GM12878 (cell line): ENCODE results near the gene RPS6KA5. TPM values are rescaled to one million over a fixed set of nuclear protein-coding genes. Genes with fewer than 3 reads are reported as not detected.
A peak's percentile ranks its signal among the peaks of the same experiment; 100 is the strongest.

ENCODE experiments used
- ASH2L ChIP-seq: fragments of 300-600, 200-600 bp; sonication (generic); IDR thresholded peaks from 2 replicates; pipeline ENCODE4 v1.6.1; 2017; ENCODE audit warnings: low read depth, mild to moderate bottlenecking, borderline replicate concordance
- BRCA1 ChIP-seq: IDR thresholded peaks from 2 replicates; pipeline ENCODE4 v1.6.1; 2011; ENCODE audit warnings: low read depth, low read length, improper control_type of control experiment
- CBFB ChIP-seq: IDR thresholded peaks from 2 replicates; pipeline ENCODE4 v1.6.1; 2016; ENCODE audit warnings: antibody characterized with exemption, low read depth
- CREM ChIP-seq: IDR thresholded peaks from 2 replicates; pipeline ENCODE4 v1.6.1; 2014; ENCODE audit warnings: antibody characterized with exemption, low read depth
- EP300 ChIP-seq, 2 experiments: fragments of 150-350 bp in 1 of 2; IDR thresholded peaks; 2 replicates each; pipeline ENCODE4 v1.6.1; 2011 to 2012; ENCODE audit warnings: low read depth in 2 of 2, low read length in 2 of 2, borderline replicate concordance in 1 of 2, improper control_type of control experiment in 1 of 2, inconsistent platforms in 1 of 2; ENCODE audit not compliant: control insufficient read depth in 1 of 2
- FOS ChIP-seq: IDR thresholded peaks from 3 replicates; pipeline ENCODE4 v1.6.1; 2011; ENCODE audit warnings: borderline replicate concordance; ENCODE audit not compliant: insufficient read length; ENCODE audit errors: extremely low read depth
- MTA2 ChIP-seq: fragments of 450-650 bp; IDR thresholded peaks from 2 replicates; pipeline ENCODE4 v1.6.1; 2016; ENCODE audit warnings: low read depth, mild to moderate bottlenecking, moderate library complexity
- MTA3 ChIP-seq: IDR thresholded peaks from 2 replicates; pipeline ENCODE4 v1.6.1; 2012; ENCODE audit warnings: low read length, inconsistent platforms, borderline replicate concordance
- NFIC ChIP-seq: IDR thresholded peaks from 2 replicates; pipeline ENCODE4 v1.6.1; 2012; ENCODE audit warnings: low read depth, mild to moderate bottlenecking, inconsistent platforms, low read length, moderate library complexity
- STAT1 ChIP-seq: fragments of 450-650 bp; conservative IDR thresholded peaks from 2 replicates; pipeline ENCODE4 v1.6.1; 2014; ENCODE audit warnings: antibody characterized with exemption, mild to moderate bottlenecking
- SUZ12 ChIP-seq: fragments of 200-600 bp; sonication (generic); IDR thresholded peaks from one replicate; pipeline ENCODE4 v1.6.1; 2018; ENCODE audit warnings: antibody characterized with exemption, mild to moderate bottlenecking; ENCODE audit not compliant: unreplicated experiment
- polyA plus RNA-seq, 11 experiments: library from polyadenylated mRNA; depleted of rRNA in 4 of 11; unstranded in 6 of 11; stranded (reverse) in 5 of 11; fragments of >200 nt; fragmentation: Nextera tagmentation in 4 of 11; fragmentation: Illumina TruSeq in 1 of 11; extraction: Ambion mirVana in 4 of 11; extraction: Trizol in 1 of 11; gene quantifications; 1 replicate in 1 of 11; 2 replicates in 10 of 11; pipeline versions ENCODE4 v1.2.1 to v1.2.3, GENCODE V29; 2011 to 2016; ENCODE audit warnings: inconsistent platforms in 2 of 11, missing spikeins in 2 of 11, low read depth in 1 of 11
- total RNA-seq, 4 experiments: library from RNA; depleted of rRNA in 3 of 4; stranded (reverse); fragments of >200 nt in 3 of 4; fragmentation: Illumina TruSeq in 1 of 4; extraction: Trizol in 1 of 4; gene quantifications; 2 replicates each; pipeline versions ENCODE4 v1.2.1 to v1.2.3, GENCODE V29; 2013 to 2021
- TF ChIP-seq, protein P1 (sequence below): IDR thresholded peaks from 2 replicates; pipeline ENCODE4 v1.6.1; 2012; ENCODE audit warnings: improper control_type of control experiment, low read depth, low read length; ENCODE audit not compliant: insufficient replicate concordance
- TF ChIP-seq, protein P2 (sequence below): fragments of 450-650 bp; IDR thresholded peaks from 2 replicates; pipeline ENCODE4 v1.6.1; 2017; ENCODE audit warnings: mild to moderate bottlenecking, moderate library complexity
- TF ChIP-seq, protein P3 (sequence below): IDR thresholded peaks from 2 replicates; pipeline ENCODE4 v1.6.1; 2012; ENCODE audit warnings: low read length, inconsistent platforms
- TF ChIP-seq, protein P4 (sequence below): fragments of 450-650 bp; formaldehyde crosslinking; IDR thresholded peaks from 2 replicates; pipeline ENCODE4 v1.5.0; 2022; ENCODE audit warnings: mild to moderate bottlenecking, missing genetic modification characterization

The RPS6KA5 gene
- total and polyA plus RNA-seq, 10 of the 15 experiments (the other 5 are each of a cell fraction or from before 2014, with no cell fraction given): 1.4 to 7.0 (median 3.7) TPM

DNA sequence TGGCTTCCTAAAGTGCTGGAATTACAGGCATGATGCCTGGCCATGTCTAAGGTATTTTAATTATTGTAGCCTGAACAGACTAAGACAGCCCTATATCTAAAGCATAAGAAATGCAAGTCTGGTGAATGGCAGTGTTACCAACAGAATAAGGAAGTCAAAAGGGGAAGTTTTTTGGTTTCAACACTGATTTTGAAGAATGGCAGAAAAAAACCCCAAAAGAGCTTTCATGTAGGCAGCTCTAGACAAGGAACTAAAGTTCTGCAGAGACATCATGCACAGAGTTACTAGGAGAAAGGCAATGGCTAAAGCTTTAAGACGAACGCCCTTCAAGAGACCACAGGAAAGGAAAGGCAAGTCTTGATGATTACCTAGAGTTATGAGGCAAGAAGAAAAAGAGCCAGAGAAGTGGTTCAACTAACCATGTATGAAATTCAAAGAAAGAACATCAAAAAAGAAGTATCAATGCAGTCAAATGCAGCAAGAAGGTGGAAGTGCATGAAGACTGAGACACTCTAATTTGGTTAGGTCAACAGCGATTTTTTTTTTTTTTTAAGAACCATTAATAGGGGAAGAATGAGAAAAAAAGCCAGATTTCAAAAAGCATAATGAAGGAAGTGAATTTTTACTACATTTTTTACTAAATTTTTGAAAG lies 50.8 kb downstream of the RPS6KA5 start (continued):
- TF ChIP-seq CREM (no peak), NFIC (peak; percentile 67), ASH2L (no peak), MTA3 (no peak), FOS (no peak), SUZ12 (no peak), BRCA1 (no peak), MTA2 (peak; percentile 36; the same call in 1 of the 2 replicates), STAT1 (no peak), EP300 (IDR thresholded peaks at IDR 0.05; ENCODE audit: borderline replicate concordance in 1 of 2, control insufficient read depth in 1 of 2, low read depth in 2 of 2, low read length in 2 of 2) (peak; percentile 23 to 32; a peak in 1 of 4 replicates), CBFB (peak; percentile 42; the same call in 1 of the 2 replicates)
- TF ChIP-seq, protein P1, sequence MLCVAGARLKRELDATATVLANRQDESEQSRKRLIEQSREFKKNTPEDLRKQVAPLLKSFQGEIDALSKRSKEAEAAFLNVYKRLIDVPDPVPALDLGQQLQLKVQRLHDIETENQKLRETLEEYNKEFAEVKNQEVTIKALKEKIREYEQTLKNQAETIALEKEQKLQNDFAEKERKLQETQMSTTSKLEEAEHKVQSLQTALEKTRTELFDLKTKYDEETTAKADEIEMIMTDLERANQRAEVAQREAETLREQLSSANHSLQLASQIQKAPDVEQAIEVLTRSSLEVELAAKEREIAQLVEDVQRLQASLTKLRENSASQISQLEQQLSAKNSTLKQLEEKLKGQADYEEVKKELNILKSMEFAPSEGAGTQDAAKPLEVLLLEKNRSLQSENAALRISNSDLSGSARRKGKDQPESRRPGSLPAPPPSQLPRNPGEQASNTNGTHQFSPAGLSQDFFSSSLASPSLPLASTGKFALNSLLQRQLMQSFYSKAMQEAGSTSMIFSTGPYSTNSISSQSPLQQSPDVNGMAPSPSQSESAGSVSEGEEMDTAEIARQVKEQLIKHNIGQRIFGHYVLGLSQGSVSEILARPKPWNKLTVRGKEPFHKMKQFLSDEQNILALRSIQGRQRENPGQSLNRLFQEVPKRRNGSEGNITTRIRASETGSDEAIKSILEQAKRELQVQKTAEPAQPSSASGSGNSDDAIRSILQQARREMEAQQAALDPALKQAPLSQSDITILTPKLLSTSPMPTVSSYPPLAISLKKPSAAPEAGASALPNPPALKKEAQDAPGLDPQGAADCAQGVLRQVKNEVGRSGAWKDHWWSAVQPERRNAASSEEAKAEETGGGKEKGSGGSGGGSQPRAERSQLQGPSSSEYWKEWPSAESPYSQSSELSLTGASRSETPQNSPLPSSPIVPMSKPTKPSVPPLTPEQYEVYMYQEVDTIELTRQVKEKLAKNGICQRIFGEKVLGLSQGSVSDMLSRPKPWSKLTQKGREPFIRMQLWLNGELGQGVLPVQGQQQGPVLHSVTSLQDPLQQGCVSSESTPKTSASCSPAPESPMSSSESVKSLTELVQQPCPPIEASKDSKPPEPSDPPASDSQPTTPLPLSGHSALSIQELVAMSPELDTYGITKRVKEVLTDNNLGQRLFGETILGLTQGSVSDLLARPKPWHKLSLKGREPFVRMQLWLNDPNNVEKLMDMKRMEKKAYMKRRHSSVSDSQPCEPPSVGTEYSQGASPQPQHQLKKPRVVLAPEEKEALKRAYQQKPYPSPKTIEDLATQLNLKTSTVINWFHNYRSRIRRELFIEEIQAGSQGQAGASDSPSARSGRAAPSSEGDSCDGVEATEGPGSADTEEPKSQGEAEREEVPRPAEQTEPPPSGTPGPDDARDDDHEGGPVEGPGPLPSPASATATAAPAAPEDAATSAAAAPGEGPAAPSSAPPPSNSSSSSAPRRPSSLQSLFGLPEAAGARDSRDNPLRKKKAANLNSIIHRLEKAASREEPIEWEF: no peak
- TF ChIP-seq, protein P2, sequence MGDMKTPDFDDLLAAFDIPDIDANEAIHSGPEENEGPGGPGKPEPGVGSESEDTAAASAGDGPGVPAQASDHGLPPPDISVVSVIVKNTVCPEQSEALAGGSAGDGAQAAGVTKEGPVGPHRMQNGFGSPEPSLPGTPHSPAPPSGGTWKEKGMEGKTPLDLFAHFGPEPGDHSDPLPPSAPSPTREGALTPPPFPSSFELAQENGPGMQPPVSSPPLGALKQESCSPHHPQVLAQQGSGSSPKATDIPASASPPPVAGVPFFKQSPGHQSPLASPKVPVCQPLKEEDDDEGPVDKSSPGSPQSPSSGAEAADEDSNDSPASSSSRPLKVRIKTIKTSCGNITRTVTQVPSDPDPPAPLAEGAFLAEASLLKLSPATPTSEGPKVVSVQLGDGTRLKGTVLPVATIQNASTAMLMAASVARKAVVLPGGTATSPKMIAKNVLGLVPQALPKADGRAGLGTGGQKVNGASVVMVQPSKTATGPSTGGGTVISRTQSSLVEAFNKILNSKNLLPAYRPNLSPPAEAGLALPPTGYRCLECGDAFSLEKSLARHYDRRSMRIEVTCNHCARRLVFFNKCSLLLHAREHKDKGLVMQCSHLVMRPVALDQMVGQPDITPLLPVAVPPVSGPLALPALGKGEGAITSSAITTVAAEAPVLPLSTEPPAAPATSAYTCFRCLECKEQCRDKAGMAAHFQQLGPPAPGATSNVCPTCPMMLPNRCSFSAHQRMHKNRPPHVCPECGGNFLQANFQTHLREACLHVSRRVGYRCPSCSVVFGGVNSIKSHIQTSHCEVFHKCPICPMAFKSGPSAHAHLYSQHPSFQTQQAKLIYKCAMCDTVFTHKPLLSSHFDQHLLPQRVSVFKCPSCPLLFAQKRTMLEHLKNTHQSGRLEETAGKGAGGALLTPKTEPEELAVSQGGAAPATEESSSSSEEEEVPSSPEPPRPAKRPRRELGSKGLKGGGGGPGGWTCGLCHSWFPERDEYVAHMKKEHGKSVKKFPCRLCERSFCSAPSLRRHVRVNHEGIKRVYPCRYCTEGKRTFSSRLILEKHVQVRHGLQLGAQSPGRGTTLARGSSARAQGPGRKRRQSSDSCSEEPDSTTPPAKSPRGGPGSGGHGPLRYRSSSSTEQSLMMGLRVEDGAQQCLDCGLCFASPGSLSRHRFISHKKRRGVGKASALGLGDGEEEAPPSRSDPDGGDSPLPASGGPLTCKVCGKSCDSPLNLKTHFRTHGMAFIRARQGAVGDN: no peak
- TF ChIP-seq, protein P3, sequence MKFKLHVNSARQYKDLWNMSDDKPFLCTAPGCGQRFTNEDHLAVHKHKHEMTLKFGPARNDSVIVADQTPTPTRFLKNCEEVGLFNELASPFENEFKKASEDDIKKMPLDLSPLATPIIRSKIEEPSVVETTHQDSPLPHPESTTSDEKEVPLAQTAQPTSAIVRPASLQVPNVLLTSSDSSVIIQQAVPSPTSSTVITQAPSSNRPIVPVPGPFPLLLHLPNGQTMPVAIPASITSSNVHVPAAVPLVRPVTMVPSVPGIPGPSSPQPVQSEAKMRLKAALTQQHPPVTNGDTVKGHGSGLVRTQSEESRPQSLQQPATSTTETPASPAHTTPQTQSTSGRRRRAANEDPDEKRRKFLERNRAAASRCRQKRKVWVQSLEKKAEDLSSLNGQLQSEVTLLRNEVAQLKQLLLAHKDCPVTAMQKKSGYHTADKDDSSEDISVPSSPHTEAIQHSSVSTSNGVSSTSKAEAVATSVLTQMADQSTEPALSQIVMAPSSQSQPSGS: no peak
- TF ChIP-seq, protein P4, sequence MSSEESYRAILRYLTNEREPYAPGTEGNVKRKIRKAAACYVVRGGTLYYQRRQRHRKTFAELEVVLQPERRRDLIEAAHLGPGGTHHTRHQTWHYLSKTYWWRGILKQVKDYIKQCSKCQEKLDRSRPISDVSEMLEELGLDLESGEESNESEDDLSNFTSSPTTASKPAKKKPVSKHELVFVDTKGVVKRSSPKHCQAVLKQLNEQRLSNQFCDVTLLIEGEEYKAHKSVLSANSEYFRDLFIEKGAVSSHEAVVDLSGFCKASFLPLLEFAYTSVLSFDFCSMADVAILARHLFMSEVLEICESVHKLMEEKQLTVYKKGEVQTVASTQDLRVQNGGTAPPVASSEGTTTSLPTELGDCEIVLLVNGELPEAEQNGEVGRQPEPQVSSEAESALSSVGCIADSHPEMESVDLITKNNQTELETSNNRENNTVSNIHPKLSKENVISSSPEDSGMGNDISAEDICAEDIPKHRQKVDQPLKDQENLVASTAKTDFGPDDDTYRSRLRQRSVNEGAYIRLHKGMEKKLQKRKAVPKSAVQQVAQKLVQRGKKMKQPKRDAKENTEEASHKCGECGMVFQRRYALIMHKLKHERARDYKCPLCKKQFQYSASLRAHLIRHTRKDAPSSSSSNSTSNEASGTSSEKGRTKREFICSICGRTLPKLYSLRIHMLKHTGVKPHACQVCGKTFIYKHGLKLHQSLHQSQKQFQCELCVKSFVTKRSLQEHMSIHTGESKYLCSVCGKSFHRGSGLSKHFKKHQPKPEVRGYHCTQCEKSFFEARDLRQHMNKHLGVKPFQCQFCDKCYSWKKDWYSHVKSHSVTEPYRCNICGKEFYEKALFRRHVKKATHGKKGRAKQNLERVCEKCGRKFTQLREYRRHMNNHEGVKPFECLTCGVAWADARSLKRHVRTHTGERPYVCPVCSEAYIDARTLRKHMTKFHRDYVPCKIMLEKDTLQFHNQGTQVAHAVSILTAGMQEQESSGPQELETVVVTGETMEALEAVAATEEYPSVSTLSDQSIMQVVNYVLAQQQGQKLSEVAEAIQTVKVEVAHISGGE: no peak
